Caco-2 (cell line): ENCODE results near the gene ANKRD53. TPM values are rescaled to one million over a fixed set of nuclear protein-coding genes. Genes with fewer than 3 reads are reported as not detected.

Experiments
- Bru-seq: library from RNA; stranded (reverse); fragments of 400-500 nt; gene quantifications from one replicate; lab custom pipeline; 2021; lab: Mats Ljungman, UMichigan
- BruChase-seq, 2 experiments: library from RNA; stranded (reverse); fragments of 400-500 nt; gene quantifications; one replicate each; lab custom pipeline; 2021; lab: Mats Ljungman, UMichigan
- BruUV-seq: library from RNA; stranded (reverse); fragments of 400-500 nt; replicated peaks from 2 replicates; lab custom pipeline; 2021; lab: Mats Ljungman, UMichigan
- CTCF ChIA-PET: fragments of 300-600 bp; sonication (Branson Sonifier 250); formaldehyde crosslinking; loops from one replicate; lab custom pipeline; 2022; ENCODE audit warnings: antibody characterized with exemption; lab: Charles Lee
- POLR2A ChIA-PET: fragments of 300-600 bp; sonication (Branson Sonifier 250); formaldehyde crosslinking; loops from one replicate; lab custom pipeline; 2022; ENCODE audit warnings: antibody characterized with exemption; lab: Charles Lee
- DNase-seq, 2 experiments: peaks; one replicate each; pipeline versions ENCODE4 v3.0.0 to v3.0.0-alpha.2; 2020 to 2022
- H3K27me3 ChIP-seq: replicated peaks from 2 replicates; pipeline ENCODE4 v1.6.0; 2011; ENCODE audit warnings: low read length; ENCODE audit not compliant: control insufficient read depth, insufficient read depth
- H3K36me3 ChIP-seq: 2 replicates; pipeline ENCODE4 v1.5.1; 2011; ENCODE audit warnings: low read length; ENCODE audit not compliant: control insufficient read depth, insufficient read depth
- H3K4me1 ChIP-seq: fragments of 250-450 bp; sonication (Bioruptor Pico); 2 replicates; pipeline ENCODE4 v1.5.1; 2020; ENCODE audit warnings: mild to moderate bottlenecking
- H3K4me3 ChIP-seq: 2 replicates; pipeline ENCODE4 v1.5.1; 2011; ENCODE audit warnings: low read depth, mild to moderate bottlenecking, control low read depth, low read length
- H3K9me3 ChIP-seq: fragments of 250-450 bp; sonication (Bioruptor Pico); 2 replicates; pipeline ENCODE4 v1.5.1; 2020; ENCODE audit warnings: mild to moderate bottlenecking, moderate library complexity
- H3K27ac Mint-ChIP-seq: one replicate; pipeline ENCODE4 v1.8.0; 2022; ENCODE audit warnings: mixed read lengths; ENCODE audit not compliant: unreplicated experiment
- H3K27me3 Mint-ChIP-seq: one replicate; pipeline ENCODE4 v1.8.0; 2022; ENCODE audit warnings: mixed read lengths; ENCODE audit not compliant: insufficient read depth, unreplicated experiment
- H3K36me3 Mint-ChIP-seq: one replicate; pipeline ENCODE4 v1.8.0; 2022; ENCODE audit warnings: mild to moderate bottlenecking, mixed read lengths; ENCODE audit not compliant: insufficient read depth, unreplicated experiment
- H3K4me1 Mint-ChIP-seq: one replicate; pipeline ENCODE4 v1.8.0; 2022; ENCODE audit warnings: low read depth, mixed read lengths; ENCODE audit not compliant: unreplicated experiment
- H3K4me3 Mint-ChIP-seq: one replicate; pipeline ENCODE4 v1.8.0; 2022; ENCODE audit warnings: mild to moderate bottlenecking, moderate library complexity, mixed read lengths; ENCODE audit not compliant: unreplicated experiment
- H3K9me3 Mint-ChIP-seq: one replicate; pipeline ENCODE4 v1.8.0; 2022; ENCODE audit warnings: mixed read lengths; ENCODE audit not compliant: unreplicated experiment
- intact Hi-C: fragments of 100-400 bp; cut with micrococcal nuclease; formaldehyde crosslinking; loops from one replicate; pipeline ENCODE4 v1.10.0; 2022; ENCODE audit not compliant: unreplicated experiment
- long read RNA-seq: library from polyadenylated mRNA; stranded (forward); transcript quantifications from one replicate; pipeline ENCODE4 v2.0.0, GENCODE V29; 2022
- total RNA-seq: library from RNA; stranded (reverse); gene quantifications from 2 replicates; pipeline ENCODE4 v1.2.3, GENCODE V29; 2022
- TF ChIP-seq, protein P1 (sequence below), 2 experiments: fragments of 200-600 bp in 1 of 2; IDR thresholded peaks; 1 replicate in 1 of 2; 2 replicates in 1 of 2; pipeline versions ENCODE4 v1.5.1 to v1.8.0; 2011 to 2022; ENCODE audit warnings: antibody characterized with exemption in 1 of 2, control low read depth in 1 of 2, inconsistent platforms in 1 of 2, low read depth in 1 of 2, low read length in 1 of 2, mild to moderate bottlenecking in 1 of 2, moderate library complexity in 1 of 2; ENCODE audit not compliant: insufficient read depth in 1 of 2, severe bottlenecking in 1 of 2, unreplicated experiment in 1 of 2

ANKRD53 gene, protein sequence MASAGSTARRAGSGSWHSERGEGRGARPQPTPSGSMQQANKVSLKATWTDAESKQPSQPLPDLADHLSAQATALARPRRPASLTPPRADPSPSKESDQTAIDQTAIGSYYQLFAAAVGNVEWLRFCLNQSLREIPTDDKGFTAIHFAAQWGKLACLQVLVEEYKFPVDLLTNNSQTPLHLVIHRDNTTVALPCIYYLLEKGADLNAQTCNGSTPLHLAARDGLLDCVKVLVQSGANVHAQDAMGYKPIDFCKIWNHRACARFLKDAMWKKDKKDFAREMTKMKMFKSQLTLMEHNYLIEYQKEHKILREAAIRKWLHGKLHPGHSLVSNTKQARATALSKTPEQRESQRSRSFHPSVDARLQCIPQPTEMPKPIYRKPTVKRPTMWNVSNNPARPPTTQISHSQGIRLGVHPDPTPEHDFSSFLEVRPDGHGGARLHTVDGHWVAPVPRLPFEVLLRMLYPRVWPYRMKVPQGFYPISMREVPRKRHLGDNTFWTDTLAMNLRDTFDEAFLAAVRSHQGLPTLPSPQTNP
- total RNA-seq (0.16 and 0.28 TPM in 2 replicates), Bru-seq, nascent RNA (percentile 18 among the genes with signal in this experiment), BruChase-seq, experiment 1, labeled RNA remaining after a 2-hour chase (not detected), BruChase-seq, experiment 2, labeled RNA remaining after a 6-hour chase (percentile 18 among the genes with signal in this experiment)
- long read RNA-seq, partial matches to known transcripts, result 0 of 2 reads
- long read RNA-seq, other reads (novel, unspliced or antisense), result 2 of 2 reads

- no TSS peak for BruUV-seq
- TF ChIP-seq, protein P1, sequence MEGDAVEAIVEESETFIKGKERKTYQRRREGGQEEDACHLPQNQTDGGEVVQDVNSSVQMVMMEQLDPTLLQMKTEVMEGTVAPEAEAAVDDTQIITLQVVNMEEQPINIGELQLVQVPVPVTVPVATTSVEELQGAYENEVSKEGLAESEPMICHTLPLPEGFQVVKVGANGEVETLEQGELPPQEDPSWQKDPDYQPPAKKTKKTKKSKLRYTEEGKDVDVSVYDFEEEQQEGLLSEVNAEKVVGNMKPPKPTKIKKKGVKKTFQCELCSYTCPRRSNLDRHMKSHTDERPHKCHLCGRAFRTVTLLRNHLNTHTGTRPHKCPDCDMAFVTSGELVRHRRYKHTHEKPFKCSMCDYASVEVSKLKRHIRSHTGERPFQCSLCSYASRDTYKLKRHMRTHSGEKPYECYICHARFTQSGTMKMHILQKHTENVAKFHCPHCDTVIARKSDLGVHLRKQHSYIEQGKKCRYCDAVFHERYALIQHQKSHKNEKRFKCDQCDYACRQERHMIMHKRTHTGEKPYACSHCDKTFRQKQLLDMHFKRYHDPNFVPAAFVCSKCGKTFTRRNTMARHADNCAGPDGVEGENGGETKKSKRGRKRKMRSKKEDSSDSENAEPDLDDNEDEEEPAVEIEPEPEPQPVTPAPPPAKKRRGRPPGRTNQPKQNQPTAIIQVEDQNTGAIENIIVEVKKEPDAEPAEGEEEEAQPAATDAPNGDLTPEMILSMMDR (IDR thresholded peaks at IDR 0.05; ENCODE audit: insufficient read depth in 1 of 2, low read depth in 1 of 2, low read length in 1 of 2, severe bottlenecking in 1 of 2, unreplicated experiment in 1 of 2), result no peak
- no peak for DNase-seq
Observed at GRCh38 chr2:70978341-70979179, at the start of gene ANKRD53. Gene ANKRD53 (plus strand): TSS chr2:70978630. CDS start chr2:70978646, 16 bp downstream.

DNA sequence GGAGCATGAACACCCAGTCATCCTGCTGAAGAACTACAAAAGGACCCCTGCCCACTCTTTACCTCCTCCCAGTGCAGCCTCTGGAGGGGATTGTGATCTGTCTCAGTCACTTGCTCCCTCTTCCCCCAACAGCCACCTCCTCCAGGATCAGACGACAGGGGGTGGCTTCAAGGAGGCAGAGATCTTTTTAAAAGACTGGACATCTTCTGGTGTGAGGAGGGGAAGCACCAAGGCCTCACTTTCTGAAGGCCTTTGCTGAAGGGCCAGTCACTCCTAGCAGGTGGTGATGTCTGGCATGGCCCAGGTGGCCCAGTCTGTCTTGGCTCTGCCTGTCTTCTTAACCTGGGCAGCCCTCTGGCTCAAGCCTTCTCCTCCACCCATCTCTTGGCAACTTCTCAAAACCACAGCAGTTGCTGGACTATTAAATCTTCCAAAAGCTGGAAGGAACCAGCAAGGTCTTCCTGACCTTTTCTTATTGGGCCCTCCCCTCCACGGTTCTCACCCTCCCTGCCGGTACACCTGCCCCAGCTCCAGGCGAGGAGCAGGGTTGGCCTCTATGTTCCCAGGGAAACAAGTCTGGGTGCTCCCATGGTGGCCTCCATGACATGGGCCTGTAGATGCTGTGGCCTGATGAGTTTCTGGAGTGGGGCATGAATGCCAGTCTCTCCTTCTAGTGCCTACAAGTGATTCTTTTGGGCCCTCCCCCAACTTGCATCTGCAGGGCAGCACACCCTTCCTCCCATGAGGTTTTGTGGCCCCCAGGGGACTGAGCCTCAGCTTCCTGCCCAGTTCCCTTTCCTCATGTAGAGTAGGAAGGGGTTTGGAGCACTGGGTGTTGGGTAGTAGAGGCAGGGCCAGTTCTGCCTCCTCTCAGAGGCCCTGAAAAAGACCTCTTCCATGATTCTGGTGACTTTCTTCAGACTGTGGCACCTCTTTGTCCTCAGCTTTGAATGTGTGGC is 47.8 kb upstream of the ANKRD53 start:
- no peaks in the 10 kb centered on the region for H3K9me3 ChIP-seq
- no peak overlapping the region for H3K4me3 ChIP-seq
- Mint-ChIP-seq H3K27me3 (no peaks in the 10 kb centered on the region), H3K4me3 (no peak overlapping the region), H3K9me3 (no peaks in the 10 kb centered on the region), H3K4me1 (no peaks in the 10 kb centered on the region), H3K27ac (no peak overlapping the region), H3K36me3 (no peaks in the 10 kb centered on the region)
- H3K36me3 ChIP-seq, result no peaks in the 10 kb centered on the region
- no peaks in the 10 kb centered on the region for H3K4me1 ChIP-seq
- BruUV-seq, result no TSS peak
- ChIA-PET CTCF (no interaction called here), POLR2A (no interaction called here)
- TF ChIP-seq, protein P1 (IDR thresholded peaks at IDR 0.05; ENCODE audit: insufficient read depth in 1 of 2, low read depth in 1 of 2, low read length in 1 of 2, severe bottlenecking in 1 of 2, unreplicated experiment in 1 of 2), result no peak
- intact Hi-C loops, result no loop called here
- no peak for DNase-seq
- no peaks in the 10 kb centered on the region for H3K27me3 ChIP-seq

More at GRCh38 chr2:70978341-70979179, at the start of gene ANKRD53:
- Mint-ChIP-seq H3K9me3 (no peaks in the 10 kb centered on the region), H3K27ac (no peak within 1 kb of the TSS), H3K27me3 (no peaks in the 10 kb centered on the region), H3K4me1 (peaks cover 7% of the 10 kb centered on the region), H3K4me3 (peak within 1 kb of the TSS; percentile 75), H3K36me3 (no peaks in the 10 kb centered on the region)
- H3K9me3 ChIP-seq, result no peaks in the 10 kb centered on the region
- peaks cover 10% of the 10 kb centered on the region; the same call in 1 of the 2 replicates for H3K4me1 ChIP-seq
- H3K4me3 ChIP-seq, result no peak within 1 kb of the TSS
- CTCF ChIA-PET, result no interaction called here
- POLR2A ChIA-PET, result no interaction called here
- H3K36me3 ChIP-seq, result no peaks in the 10 kb centered on the region
- no peaks in the 10 kb centered on the region for H3K27me3 ChIP-seq
- intact Hi-C loops, result loop anchor here (5.0 kb wide), 1 partner anchor 191 kb away; no protein-coding TSS in a partner anchor
